Osteocyte (in vitro differentiated cells): ENCODE data around the gene SH3GL2. TPM values are rescaled to one million over a fixed set of nuclear protein-coding genes. Genes with fewer than 3 reads are reported as not detected.

Experiments
- DNase-seq: peaks from one replicate; pipeline ENCODE4 v3.0.0; 2021; ENCODE audit warnings: mixed read lengths; ENCODE audit not compliant: unreplicated experiment; ENCODE audit errors: extremely low spot score
- H3K27ac Mint-ChIP-seq: one replicate; pipeline ENCODE4 v1.8.0; 2021; ENCODE audit warnings: mild to moderate bottlenecking, mixed read lengths; ENCODE audit not compliant: unreplicated experiment
- H3K27me3 Mint-ChIP-seq: one replicate; pipeline ENCODE4 v1.8.0; 2021; ENCODE audit warnings: mixed read lengths; ENCODE audit not compliant: unreplicated experiment
- H3K36me3 Mint-ChIP-seq: one replicate; pipeline ENCODE4 v1.8.0; 2021; ENCODE audit warnings: mixed read lengths; ENCODE audit not compliant: unreplicated experiment
- H3K4me1 Mint-ChIP-seq: one replicate; pipeline ENCODE4 v1.8.0; 2021; ENCODE audit warnings: mixed read lengths; ENCODE audit not compliant: unreplicated experiment
- H3K4me3 Mint-ChIP-seq: one replicate; pipeline ENCODE4 v1.8.0; 2021; ENCODE audit warnings: mild to moderate bottlenecking, moderate library complexity, mixed read lengths; ENCODE audit not compliant: unreplicated experiment
- H3K9me3 Mint-ChIP-seq: one replicate; pipeline ENCODE4 v1.8.0; 2021; ENCODE audit warnings: mixed read lengths; ENCODE audit not compliant: unreplicated experiment
- total RNA-seq: library from RNA; stranded (reverse); gene quantifications from 2 replicates; pipeline ENCODE4 v1.2.1, GENCODE V29; 2021
- TF ChIP-seq, protein P1 (sequence below): fragments of 200-600 bp; sonication (generic); IDR thresholded peaks from 2 replicates; pipeline ENCODE4 v1.5.0; 2021; ENCODE audit warnings: antibody characterized with exemption, mild to moderate bottlenecking, moderate library complexity

SH3GL2 gene
- total RNA-seq, 1 donor from 2014 or later = 0.16 TPM

DNA sequence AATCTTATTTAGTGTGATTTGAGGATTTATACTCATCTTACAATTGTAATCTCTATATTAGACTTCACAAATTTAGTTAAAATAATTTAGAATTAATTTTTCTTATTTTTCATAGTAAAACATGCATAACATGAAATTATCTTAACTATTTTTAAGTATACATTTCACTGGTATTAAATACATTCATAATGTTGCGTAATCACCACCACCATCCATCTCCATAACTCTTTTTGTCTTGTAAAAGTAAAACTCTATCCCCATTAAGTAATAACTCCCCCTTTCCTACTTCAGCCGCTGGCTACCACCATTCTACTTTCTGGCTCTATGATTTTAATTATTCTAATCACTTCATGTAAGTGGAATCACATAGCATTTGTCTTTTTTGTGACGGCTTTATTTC, 193.4 kb downstream of the SH3GL2 start:
- H3K4me3 Mint-ChIP-seq = no peak overlapping the region
- H3K27ac Mint-ChIP-seq = no peak overlapping the region
- H3K36me3 Mint-ChIP-seq = no peaks in the 10 kb centered on the region
- no peaks in the 10 kb centered on the region for H3K9me3 Mint-ChIP-seq
- H3K27me3 Mint-ChIP-seq = peaks cover 45% of the 10 kb centered on the region
- H3K4me1 Mint-ChIP-seq = no peaks in the 10 kb centered on the region
- DNase-seq = no peak
- TF ChIP-seq, protein P1, sequence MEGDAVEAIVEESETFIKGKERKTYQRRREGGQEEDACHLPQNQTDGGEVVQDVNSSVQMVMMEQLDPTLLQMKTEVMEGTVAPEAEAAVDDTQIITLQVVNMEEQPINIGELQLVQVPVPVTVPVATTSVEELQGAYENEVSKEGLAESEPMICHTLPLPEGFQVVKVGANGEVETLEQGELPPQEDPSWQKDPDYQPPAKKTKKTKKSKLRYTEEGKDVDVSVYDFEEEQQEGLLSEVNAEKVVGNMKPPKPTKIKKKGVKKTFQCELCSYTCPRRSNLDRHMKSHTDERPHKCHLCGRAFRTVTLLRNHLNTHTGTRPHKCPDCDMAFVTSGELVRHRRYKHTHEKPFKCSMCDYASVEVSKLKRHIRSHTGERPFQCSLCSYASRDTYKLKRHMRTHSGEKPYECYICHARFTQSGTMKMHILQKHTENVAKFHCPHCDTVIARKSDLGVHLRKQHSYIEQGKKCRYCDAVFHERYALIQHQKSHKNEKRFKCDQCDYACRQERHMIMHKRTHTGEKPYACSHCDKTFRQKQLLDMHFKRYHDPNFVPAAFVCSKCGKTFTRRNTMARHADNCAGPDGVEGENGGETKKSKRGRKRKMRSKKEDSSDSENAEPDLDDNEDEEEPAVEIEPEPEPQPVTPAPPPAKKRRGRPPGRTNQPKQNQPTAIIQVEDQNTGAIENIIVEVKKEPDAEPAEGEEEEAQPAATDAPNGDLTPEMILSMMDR = no peak

DNA sequence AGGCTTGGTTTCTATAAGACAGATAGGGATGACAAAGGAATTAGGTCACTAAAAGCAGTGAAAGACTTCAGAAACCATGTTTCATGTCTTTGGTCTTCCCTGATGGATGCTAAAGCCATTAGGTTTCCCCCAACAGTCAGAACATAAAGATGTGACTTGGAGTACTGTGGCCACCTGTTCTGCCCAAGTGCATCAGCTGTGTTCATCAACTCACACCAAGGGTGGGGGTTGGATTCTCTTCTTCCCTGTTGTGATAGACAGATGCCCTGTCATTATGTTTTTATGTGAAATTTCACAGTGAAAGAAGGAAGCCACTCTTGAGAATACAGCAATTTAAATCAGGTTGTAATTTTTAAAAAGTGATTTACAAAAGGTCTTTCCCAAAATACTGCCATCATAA, 196.8 kb downstream of the SH3GL2 start:
- no peak overlapping the region for H3K27ac Mint-ChIP-seq
- H3K27me3 Mint-ChIP-seq = peaks cover 39% of the 10 kb centered on the region
- H3K36me3 Mint-ChIP-seq = no peaks in the 10 kb centered on the region
- H3K4me3 Mint-ChIP-seq = no peak overlapping the region
- no peaks in the 10 kb centered on the region for H3K9me3 Mint-ChIP-seq
- H3K4me1 Mint-ChIP-seq = no peaks in the 10 kb centered on the region
- DNase-seq = no peak
- TF ChIP-seq, protein P1 = no peak

DNA sequence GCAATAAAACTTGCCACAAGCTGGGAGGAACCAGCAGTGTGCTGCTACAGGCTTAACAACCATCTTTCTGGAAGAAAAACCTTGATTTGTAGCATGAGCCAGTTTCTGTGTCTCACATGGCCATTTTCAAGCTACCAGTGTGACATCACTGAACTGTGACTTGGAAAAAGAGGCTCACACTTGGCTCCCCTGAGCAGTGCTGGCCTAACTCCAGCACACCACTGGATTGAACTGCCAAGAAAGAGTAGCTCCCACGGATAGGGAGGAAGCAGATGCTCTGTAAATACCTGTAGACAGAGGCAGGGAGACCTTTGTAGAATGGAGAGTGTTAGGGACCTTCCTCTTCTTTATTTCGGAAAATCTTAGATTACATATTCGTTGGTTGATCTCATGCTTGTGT, 197.9 kb downstream of the SH3GL2 start:
- no peak overlapping the region for H3K27ac Mint-ChIP-seq
- TF ChIP-seq, protein P1 = no peak
- no peaks in the 10 kb centered on the region for H3K9me3 Mint-ChIP-seq
- no peak for DNase-seq
- H3K4me1 Mint-ChIP-seq = no peaks in the 10 kb centered on the region
- H3K4me3 Mint-ChIP-seq = no peak overlapping the region
- H3K27me3 Mint-ChIP-seq = peaks cover 41% of the 10 kb centered on the region
- no peaks in the 10 kb centered on the region for H3K36me3 Mint-ChIP-seq

DNA sequence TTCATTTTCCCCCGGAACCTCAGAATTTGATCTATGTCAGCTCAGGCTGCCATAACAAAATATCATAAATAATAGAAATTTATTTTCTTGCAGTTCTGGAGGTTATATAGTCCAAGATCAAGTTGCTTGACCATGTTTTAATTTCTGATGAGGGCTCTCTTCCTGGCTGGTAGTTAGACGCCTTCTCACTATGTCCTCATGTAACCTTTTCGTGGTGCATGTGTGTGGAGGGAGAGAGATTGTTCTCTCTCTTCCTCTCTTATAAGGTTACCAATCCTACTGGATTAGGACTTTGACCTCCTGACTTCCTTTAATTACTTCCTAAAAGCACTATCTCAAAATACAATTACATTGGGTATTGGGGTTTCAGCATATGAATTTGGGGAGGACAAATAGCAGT, 198.6 kb downstream of the SH3GL2 start:
- Mint-ChIP-seq H3K27ac (no peak overlapping the region), H3K4me1 (no peaks in the 10 kb centered on the region), H3K9me3 (no peaks in the 10 kb centered on the region), H3K4me3 (no peak overlapping the region), H3K36me3 (no peaks in the 10 kb centered on the region), H3K27me3 (peaks cover 44% of the 10 kb centered on the region)
- TF ChIP-seq, protein P1 = no peak
- no peak for DNase-seq

DNA sequence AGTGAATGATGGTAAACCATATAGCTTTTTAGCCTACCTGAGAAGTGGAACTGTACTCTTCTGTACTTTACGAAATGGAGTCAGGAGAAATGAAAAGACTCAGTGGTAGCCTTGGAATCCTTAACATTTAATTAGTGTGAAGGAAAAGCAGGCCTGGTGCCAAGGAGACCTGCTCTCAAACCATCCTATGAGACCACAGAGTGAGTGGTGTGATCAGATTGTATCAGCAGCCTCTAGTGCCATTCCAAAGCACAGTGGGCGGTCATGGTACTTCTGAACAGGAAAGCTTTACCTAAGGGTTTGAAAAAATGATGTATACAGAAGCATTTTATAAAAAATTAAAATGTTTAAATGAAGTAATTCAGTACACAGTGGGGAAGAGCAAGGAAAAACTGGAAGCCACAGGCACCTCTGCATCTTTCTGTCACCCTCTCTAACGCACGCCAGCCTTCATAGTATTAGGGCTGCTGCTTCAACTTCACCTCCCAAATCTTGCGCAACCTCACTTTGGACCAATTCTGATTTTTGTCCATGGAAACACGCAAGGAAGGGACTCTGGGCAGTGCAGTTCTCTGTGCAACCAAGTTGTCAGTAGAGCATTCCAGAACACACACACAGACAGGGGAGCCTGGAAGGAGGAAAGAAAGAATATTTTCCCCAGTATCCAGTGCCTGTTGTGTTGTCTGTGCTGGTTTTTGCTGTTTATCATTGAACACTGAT, 203.7 kb downstream of the SH3GL2 start:
- TF ChIP-seq, protein P1 = no peak
- DNase-seq = no peak
- Mint-ChIP-seq H3K9me3 (no peaks in the 10 kb centered on the region), H3K27ac (no peak overlapping the region), H3K4me3 (no peak overlapping the region), H3K27me3 (peaks cover 50% of the 10 kb centered on the region), H3K4me1 (no peaks in the 10 kb centered on the region), H3K36me3 (no peaks in the 10 kb centered on the region)
